Measurements from ENCODE around the gene ZG16B.

Gene ZG16B

GRCh38 chr16:2841606-2842339, 11.7 kb downstream of the ZG16B start:
- DNase-seq (ENCODE audit: low spot score) = no peak
- TF ChIP-seq CTCF (IDR thresholded peaks at IDR 0.05; ENCODE audit: extremely low read depth, missing control alignments) = no peak

GRCh38 chr16:2842340-2843000, 12.4 kb downstream of the ZG16B start:
- DNase-seq (ENCODE audit: low spot score) = peak; percentile 72

GRCh38 chr16:2843526-2843925, 13.4 kb downstream of the ZG16B start:
- no peak for TF ChIP-seq CTCF (IDR thresholded peaks at IDR 0.05; ENCODE audit: extremely low read depth, missing control alignments)

More at GRCh38 chr16:2842340-2843000, 12.4 kb downstream of the ZG16B start:
- peak; percentile 46 for TF ChIP-seq CTCF (IDR thresholded peaks at IDR 0.05; ENCODE audit: extremely low read depth, missing control alignments)

GRCh38 chr16:2845116-2845515, 15.0 kb downstream of the ZG16B start:
- no peak for DNase-seq (ENCODE audit: low spot score)

More at GRCh38 chr16:2843526-2843925, 13.4 kb downstream of the ZG16B start:
- DNase-seq (ENCODE audit: low spot score) = no peak

GRCh38 chr16:2846511-2847310, 16.6 kb downstream of the ZG16B start:
- TF ChIP-seq CTCF (IDR thresholded peaks at IDR 0.05; ENCODE audit: extremely low read depth, missing control alignments) = no peak
- no peak for DNase-seq (ENCODE audit: low spot score)

More at GRCh38 chr16:2845116-2845515, 15.0 kb downstream of the ZG16B start:
- no peak for TF ChIP-seq CTCF (IDR thresholded peaks at IDR 0.05; ENCODE audit: extremely low read depth, missing control alignments)

GRCh38 chr16:2848933-2849725, 19.0 kb downstream of the ZG16B start:
- no peak for DNase-seq (ENCODE audit: low spot score)
- no peak for TF ChIP-seq CTCF (IDR thresholded peaks at IDR 0.05; ENCODE audit: extremely low read depth, missing control alignments)

Data from GM20000 (cell line).